ENCODE results near the gene GALNT2.

GRCh38 chr1:230091473-230092231, 24.6 kb downstream of the GALNT2 start:
- TF ChIP-seq POLR2AphosphoS5 (IDR thresholded peaks at IDR 0.05; ENCODE audit: low read depth, low read length), result no peak
- no peak for TF ChIP-seq REST (IDR thresholded peaks at IDR 0.05; ENCODE audit: insufficient read depth in 1 of 2, low read depth in 2 of 2, low read length in 2 of 2)
- no peak for TF ChIP-seq SIN3A (IDR thresholded peaks at IDR 0.05; ENCODE audit: borderline replicate concordance, insufficient read depth, low read length)
- TF ChIP-seq TAF1 (IDR thresholded peaks at IDR 0.05; ENCODE audit: borderline replicate concordance, insufficient read depth, low read length), result no peak
